Activated CD4-positive, alpha-beta T cell treated with anti-CD3 and anti-CD28 coated beads, Interleukin-2, amount 10 ng/mL, durations not matched to agents 24 days and 14 days (primary cell): Measurements from ENCODE around the gene NR5A2. TPM values are rescaled to one million over a fixed set of nuclear protein-coding genes. Genes with fewer than 3 reads are reported as not detected.

ENCODE experiments used
- DNase-seq: peaks from one replicate; pipeline ENCODE4 v3.0.0; 2022
- H3K27ac Mint-ChIP-seq: one replicate; pipeline ENCODE4 v1.8.0; 2022; ENCODE audit warnings: mild to moderate bottlenecking, mixed read lengths
- H3K27me3 Mint-ChIP-seq: one replicate; pipeline ENCODE4 v1.8.0; 2022; ENCODE audit warnings: mixed read lengths
- H3K36me3 Mint-ChIP-seq: one replicate; pipeline ENCODE4 v1.8.0; 2022; ENCODE audit warnings: low read depth, mild to moderate bottlenecking, mixed read lengths
- H3K4me1 Mint-ChIP-seq: one replicate; pipeline ENCODE4 v1.8.0; 2021; ENCODE audit warnings: mixed read lengths
- H3K4me3 Mint-ChIP-seq: one replicate; pipeline ENCODE4 v1.8.0; 2022; ENCODE audit warnings: mild to moderate bottlenecking, moderate library complexity, mixed read lengths
- H3K9me3 Mint-ChIP-seq: one replicate; pipeline ENCODE4 v1.8.0; 2021; ENCODE audit warnings: mixed read lengths
- intact Hi-C: fragments of 100-400 bp; cut with micrococcal nuclease; formaldehyde crosslinking; loops from one replicate; pipeline ENCODE4 v1.15.1; 2023
- total RNA-seq: library from RNA; stranded (reverse); gene quantifications from 2 replicates; pipeline ENCODE4 v1.2.3, GENCODE V29; 2022

The NR5A2 gene
- total RNA-seq, 1 donor from 2014 or later, result not detected

GRCh38 chr1:200038981-200039848 is 11.7 kb downstream of the NR5A2 start:
- Mint-ChIP-seq H3K36me3 (peaks cover 3% of the 10 kb centered on the region), H3K9me3 (no peaks in the 10 kb centered on the region), H3K4me3 (peak overlapping the region; percentile 75), H3K27ac (no peak overlapping the region), H3K4me1 (peaks cover 14% of the 10 kb centered on the region), H3K27me3 (peaks cover 43% of the 10 kb centered on the region)
- DNase-seq, result peak; percentile 72
- intact Hi-C loops, result loop anchor here (10.0 kb wide), 1 partner anchor 354 kb away; no protein-coding TSS in a partner anchor

- no peaks in the 10 kb centered on the region for H3K9me3 Mint-ChIP-seq
- H3K36me3 Mint-ChIP-seq, result peaks cover 3% of the 10 kb centered on the region
- DNase-seq, result no peak
- H3K4me1 Mint-ChIP-seq, result peaks cover 14% of the 10 kb centered on the region
- intact Hi-C loops, result loop anchor here (10.0 kb wide), 1 partner anchor 355 kb away; no protein-coding TSS in a partner anchor
- peak overlapping the region; percentile 4 for H3K27ac Mint-ChIP-seq
- H3K4me3 Mint-ChIP-seq, result no peak overlapping the region
- peaks cover 46% of the 10 kb centered on the region for H3K27me3 Mint-ChIP-seq
Observed at GRCh38 chr1:200039849-200040474, 12.5 kb downstream of the NR5A2 start.

GRCh38 chr1:200040481-200041138 is 13.1 kb downstream of the NR5A2 start:
- H3K27ac Mint-ChIP-seq, result no peak overlapping the region
- peaks cover 53% of the 10 kb centered on the region for H3K27me3 Mint-ChIP-seq
- H3K36me3 Mint-ChIP-seq, result peaks cover 3% of the 10 kb centered on the region
- no peak for DNase-seq
- peak overlapping the region; percentile 26 for H3K4me3 Mint-ChIP-seq
- intact Hi-C loops, result no loop called here
- peaks cover 14% of the 10 kb centered on the region for H3K4me1 Mint-ChIP-seq
- H3K9me3 Mint-ChIP-seq, result no peaks in the 10 kb centered on the region

- no peak for DNase-seq
- no peaks in the 10 kb centered on the region for H3K9me3 Mint-ChIP-seq
- H3K27ac Mint-ChIP-seq, result no peak overlapping the region
- peaks cover 3% of the 10 kb centered on the region for H3K36me3 Mint-ChIP-seq
- H3K4me1 Mint-ChIP-seq, result peaks cover 14% of the 10 kb centered on the region
- peaks cover 59% of the 10 kb centered on the region for H3K27me3 Mint-ChIP-seq
- no peak overlapping the region for H3K4me3 Mint-ChIP-seq
- intact Hi-C loops, result loop anchor here (1.0 kb wide), 1 partner anchor 12 kb away; no protein-coding TSS in a partner anchor
Observed at GRCh38 chr1:200041337-200042118, 14.0 kb downstream of the NR5A2 start.

GRCh38 chr1:200042119-200042551 is 14.6 kb downstream of the NR5A2 start:
- H3K36me3 Mint-ChIP-seq, result peaks cover 3% of the 10 kb centered on the region
- no peak for DNase-seq
- no peak overlapping the region for H3K27ac Mint-ChIP-seq
- H3K9me3 Mint-ChIP-seq, result no peaks in the 10 kb centered on the region
- peaks cover 60% of the 10 kb centered on the region for H3K27me3 Mint-ChIP-seq
- intact Hi-C loops, result loop anchor here (1.0 kb wide), 1 partner anchor 13 kb away; no protein-coding TSS in a partner anchor
- no peak overlapping the region for H3K4me3 Mint-ChIP-seq
- peaks cover 14% of the 10 kb centered on the region for H3K4me1 Mint-ChIP-seq

GRCh38 chr1:200042552-200043335 is 15.2 kb downstream of the NR5A2 start:
- intact Hi-C loops, result loop anchor here (1.0 kb wide), 1 partner anchor 13 kb away; no protein-coding TSS in a partner anchor
- Mint-ChIP-seq H3K9me3 (no peaks in the 10 kb centered on the region), H3K4me1 (peaks cover 14% of the 10 kb centered on the region), H3K36me3 (peaks cover 3% of the 10 kb centered on the region), H3K27me3 (peaks cover 60% of the 10 kb centered on the region), H3K4me3 (peak overlapping the region; percentile 71), H3K27ac (no peak overlapping the region)
- DNase-seq, result peak; percentile 59

GRCh38 chr1:200043336-200043668 is 15.8 kb downstream of the NR5A2 start:
- intact Hi-C loops, result no loop called here
- Mint-ChIP-seq H3K27ac (no peak overlapping the region), H3K4me3 (peak overlapping the region; percentile 71), H3K27me3 (peaks cover 63% of the 10 kb centered on the region), H3K4me1 (peaks cover 14% of the 10 kb centered on the region), H3K36me3 (peaks cover 3% of the 10 kb centered on the region), H3K9me3 (no peaks in the 10 kb centered on the region)
- no peak for DNase-seq

- no peaks in the 10 kb centered on the region for H3K9me3 Mint-ChIP-seq
Observed at GRCh38 chr1:200046115-200046514, 18.6 kb downstream of the NR5A2 start.

GRCh38 chr1:200048244-200048643 is 20.7 kb downstream of the NR5A2 start:
- H3K4me1 Mint-ChIP-seq, result no peaks in the 10 kb centered on the region
- H3K27ac Mint-ChIP-seq, result no peak overlapping the region
- no peaks in the 10 kb centered on the region for H3K36me3 Mint-ChIP-seq
- intact Hi-C loops, result no loop called here
- no peak for DNase-seq
- H3K4me3 Mint-ChIP-seq, result no peak overlapping the region
- peaks cover 40% of the 10 kb centered on the region for H3K27me3 Mint-ChIP-seq
- H3K9me3 Mint-ChIP-seq, result no peaks in the 10 kb centered on the region

More at GRCh38 chr1:200046115-200046514, 18.6 kb downstream of the NR5A2 start:
- peaks cover 3% of the 10 kb centered on the region for H3K36me3 Mint-ChIP-seq
- peaks cover 5% of the 10 kb centered on the region for H3K4me1 Mint-ChIP-seq
- peaks cover 55% of the 10 kb centered on the region for H3K27me3 Mint-ChIP-seq
- no peak overlapping the region for H3K27ac Mint-ChIP-seq
- intact Hi-C loops, result no loop called here
- no peak for DNase-seq
- H3K4me3 Mint-ChIP-seq, result no peak overlapping the region

- H3K4me3 Mint-ChIP-seq, result no peak overlapping the region
- intact Hi-C loops, result no loop called here
- H3K36me3 Mint-ChIP-seq, result no peaks in the 10 kb centered on the region
- H3K9me3 Mint-ChIP-seq, result no peaks in the 10 kb centered on the region
- H3K27ac Mint-ChIP-seq, result no peak overlapping the region
- no peaks in the 10 kb centered on the region for H3K4me1 Mint-ChIP-seq
- H3K27me3 Mint-ChIP-seq, result peaks cover 37% of the 10 kb centered on the region
- DNase-seq, result no peak
Observed at GRCh38 chr1:200049810-200050209, 22.3 kb downstream of the NR5A2 start.

GRCh38 chr1:200051620-200052019 is 24.1 kb downstream of the NR5A2 start:
- intact Hi-C loops, result no loop called here
- Mint-ChIP-seq H3K4me1 (no peaks in the 10 kb centered on the region), H3K36me3 (no peaks in the 10 kb centered on the region), H3K9me3 (no peaks in the 10 kb centered on the region), H3K4me3 (no peak overlapping the region), H3K27me3 (peaks cover 27% of the 10 kb centered on the region), H3K27ac (no peak overlapping the region)
- DNase-seq, result no peak

GRCh38 chr1:200053091-200053490 is 25.6 kb downstream of the NR5A2 start:
- Mint-ChIP-seq H3K27me3 (peaks cover 29% of the 10 kb centered on the region), H3K36me3 (no peaks in the 10 kb centered on the region), H3K4me1 (no peaks in the 10 kb centered on the region), H3K4me3 (no peak overlapping the region), H3K27ac (no peak overlapping the region), H3K9me3 (no peaks in the 10 kb centered on the region)
- intact Hi-C loops, result no loop called here
- no peak for DNase-seq

GRCh38 chr1:200053646-200054045 is 26.1 kb downstream of the NR5A2 start:
- H3K4me3 Mint-ChIP-seq, result no peak overlapping the region
- peak; percentile 30 for DNase-seq
- H3K9me3 Mint-ChIP-seq, result no peaks in the 10 kb centered on the region
- H3K4me1 Mint-ChIP-seq, result no peaks in the 10 kb centered on the region
- no peak overlapping the region for H3K27ac Mint-ChIP-seq
- peaks cover 24% of the 10 kb centered on the region for H3K27me3 Mint-ChIP-seq
- H3K36me3 Mint-ChIP-seq, result no peaks in the 10 kb centered on the region
- intact Hi-C loops, result no loop called here
